HepG2 (cell line): ENCODE data around the gene BMF. TPM values are rescaled to one million over a fixed set of nuclear protein-coding genes. Genes with fewer than 3 reads are reported as not detected.

Experiments used
- AKNA ChIP-seq: sonication (generic); formaldehyde crosslinking; IDR thresholded peaks from 2 replicates; pipeline ENCODE4 v1.4.0; 2020; ENCODE audit warnings: missing genetic modification reagents, borderline replicate concordance
- DMAP1 ChIP-seq: IDR thresholded peaks from 2 replicates; pipeline ENCODE4 v1.6.1; 2016
- FOXO1 ChIP-seq: sonication (generic); formaldehyde crosslinking; IDR thresholded peaks from 2 replicates; pipeline ENCODE4 v1.4.0; 2020; ENCODE audit warnings: missing genetic modification reagents
- FOXP1 ChIP-seq, 2 experiments: fragments of 450-650 bp in 1 of 2; IDR thresholded peaks; 2 replicates each; pipeline ENCODE4 v1.6.1; 2017 to 2018; ENCODE audit warnings: antibody characterized with exemption in 1 of 2
- GATAD1 ChIP-seq: IDR thresholded peaks from 2 replicates; pipeline ENCODE4 v1.6.1; 2016; ENCODE audit warnings: missing genetic modification reagents, missing compliant biosample characterization
- MXI1 ChIP-seq: IDR thresholded peaks from 3 replicates; pipeline ENCODE4 v1.6.1; 2012; ENCODE audit warnings: low read depth, low read length, inconsistent platforms, borderline replicate concordance
- NFKBIZ ChIP-seq: IDR thresholded peaks from 2 replicates; pipeline ENCODE4 v1.6.1; 2018; ENCODE audit warnings: missing genetic modification reagents, missing compliant biosample characterization
- NKX3-1 ChIP-seq: sonication (generic); formaldehyde crosslinking; IDR thresholded peaks from 2 replicates; pipeline ENCODE4 v1.5.0; 2020; ENCODE audit warnings: missing genetic modification reagents
- NONO ChIP-seq, 2 experiments: fragments of 450-650 bp in 1 of 2; sonication (generic) in 1 of 2; formaldehyde crosslinking in 1 of 2; IDR thresholded peaks in 1 of 2; conservative IDR thresholded peaks in 1 of 2; 2 replicates each; pipeline versions ENCODE4 v1.6.1 to v1.8.0; 2017 to 2022; ENCODE audit warnings: mild to moderate bottlenecking in 1 of 2, missing genetic modification reagents in 1 of 2, moderate library complexity in 1 of 2
- PAXIP1 ChIP-seq: sonication (generic); formaldehyde crosslinking; conservative IDR thresholded peaks from 2 replicates; pipeline ENCODE4 v1.4.0; 2020; ENCODE audit warnings: mild to moderate bottlenecking, missing genetic modification reagents, moderate library complexity
- SKIL ChIP-seq: sonication (generic); formaldehyde crosslinking; IDR thresholded peaks from 2 replicates; pipeline ENCODE4 v1.8.0; 2022; ENCODE audit warnings: missing genetic modification reagents, mild to moderate bottlenecking, moderate library complexity, borderline replicate concordance
- TCF12 ChIP-seq, 2 experiments: fragments of 450-650 bp in 1 of 2; sonication (generic) in 1 of 2; formaldehyde crosslinking in 1 of 2; IDR thresholded peaks; 2 replicates each; pipeline versions ENCODE4 v1.6.1 to v1.8.0; 2017 to 2022; ENCODE audit warnings: antibody characterized with exemption in 1 of 2, mild to moderate bottlenecking in 1 of 2, missing genetic modification reagents in 1 of 2, moderate library complexity in 1 of 2
- ZNF260 ChIP-seq: sonication (generic); formaldehyde crosslinking; IDR thresholded peaks from 2 replicates; pipeline ENCODE4 v1.4.0; 2020; ENCODE audit warnings: missing genetic modification reagents, low read depth, mild to moderate bottlenecking, borderline replicate concordance
- ZNF276 ChIP-seq: sonication (generic); formaldehyde crosslinking; IDR thresholded peaks from 2 replicates; pipeline ENCODE4 v1.4.0; 2020; ENCODE audit warnings: mild to moderate bottlenecking, low read depth, missing genetic modification reagents
- polyA plus RNA-seq, 8 experiments: library from polyadenylated mRNA; depleted of rRNA in 3 of 8; stranded (reverse) in 7 of 8; unstranded in 1 of 8; fragments of >200 nt; fragmentation: Illumina TruSeq in 4 of 8; extraction: Trizol in 4 of 8; gene quantifications; 2 replicates each; pipeline versions ENCODE4 v1.2.1 to v1.2.3, GENCODE V29; 2011 to 2016; ENCODE audit warnings: low read depth in 4 of 8, missing spikeins in 1 of 8, mixed read lengths in 1 of 8; ENCODE audit not compliant: insufficient read depth in 1 of 8
- total RNA-seq, 5 experiments: library from RNA; depleted of rRNA; stranded (reverse); fragments of >200 nt; fragmentation: Illumina TruSeq; extraction: Trizol; gene quantifications; 2 replicates each; pipeline ENCODE4 v1.2.3, GENCODE V29; 2016; ENCODE audit warnings: low read depth in 1 of 5

The BMF gene
- total and polyA plus RNA-seq, 2 of the 13 experiments (the other 11 are each of a cell fraction or from before 2014, with no cell fraction given): 8.7 to 15.9 TPM

DNA sequence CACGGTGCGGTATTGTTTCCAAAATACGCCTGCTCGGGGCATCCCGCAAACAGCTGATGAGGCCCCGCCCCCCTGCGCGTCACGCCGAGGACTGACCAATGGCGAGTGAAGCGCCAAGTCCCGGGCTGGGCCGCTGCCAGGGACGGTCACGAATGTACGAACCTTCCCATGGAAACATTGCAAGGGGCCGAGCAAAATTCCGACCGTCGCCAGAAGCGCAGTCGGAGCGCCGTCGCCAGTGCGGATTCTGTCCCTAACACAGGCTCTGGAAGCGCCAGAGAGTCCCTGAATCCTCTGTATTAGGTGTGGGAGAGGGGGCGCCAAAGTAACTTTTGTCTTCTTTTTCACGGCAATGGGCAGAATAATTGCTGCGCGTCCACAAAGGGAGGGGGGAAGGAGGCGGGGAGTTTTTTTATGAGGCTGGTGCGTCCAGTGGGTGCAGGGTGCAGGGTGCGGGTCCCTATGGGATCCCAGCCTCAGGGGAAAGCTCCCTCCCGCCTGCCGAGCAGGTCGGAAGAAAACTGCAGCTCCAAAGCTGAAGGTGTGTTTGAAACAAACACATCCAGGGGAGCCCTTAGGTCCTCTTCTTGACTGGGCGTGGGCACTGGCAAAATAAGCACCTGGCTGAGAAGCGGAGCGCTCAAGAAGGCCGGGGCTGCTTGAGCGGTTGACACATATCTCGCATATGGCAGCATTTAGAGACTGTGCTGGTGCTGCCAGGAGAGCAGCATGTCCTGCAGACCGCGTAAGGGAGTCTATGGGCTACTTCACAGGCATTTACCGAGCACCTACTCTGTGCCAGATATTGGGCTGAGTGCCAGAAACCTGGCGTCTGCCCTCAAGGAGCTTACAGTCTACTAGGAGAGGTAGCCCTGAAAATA is at the start of gene BMF (continued):
- TF ChIP-seq PAXIP1 (CRISPR knock-in tag) (0 out of 2 replicates have a peak, but pooled peaks have one; percentile 69), TCF12 (IDR thresholded peaks at IDR 0.05) (no peak), TCF12 (CRISPR knock-in tag; IDR thresholded peaks at IDR 0.05) (no peak), NFKBIZ (peak; percentile 53; the same call in 1 of the 2 replicates), ZNF260 (CRISPR knock-in tag) (no peak), FOXP1 (IDR thresholded peaks at IDR 0.05) (no peak), FOXP1 (CRISPR knock-in tag; IDR thresholded peaks at IDR 0.05) (0 out of 2 replicates have a peak, but pooled peaks have one; percentile 24), ZNF276 (CRISPR knock-in tag) (peak; percentile 42; the same call in 1 of the 2 replicates), SKIL (CRISPR knock-in tag) (peak; percentile 45; the same call in 1 of the 2 replicates), FOXO1 (peak; percentile 58; the same call in 1 of the 2 replicates), NKX3-1 (no peak), NONO (IDR thresholded peaks at IDR 0.05) (no peak), NONO (CRISPR knock-in tag; conservative IDR thresholded peaks at IDR 0.05) (peak; percentile 76; the same call in 1 of the 2 replicates), AKNA (CRISPR knock-in tag) (no peak), GATAD1 (CRISPR knock-in tag) (peak; percentile 70), MXI1 (peak; percentile 71; the same call in 1 of the 3 replicates), DMAP1 (CRISPR knock-in tag) (peak; percentile 34; the same call in 1 of the 2 replicates)
